ENCODE results near the gene MACROD2.

- TF ChIP-seq CTCF (IDR thresholded peaks at IDR 0.05; ENCODE audit: insufficient read depth, low read length, poor library complexity, severe bottlenecking) (no peak), EZH2phosphoT487 (conservative IDR thresholded peaks at IDR 0.05; ENCODE audit: low read length) (no peak)
Observed at GRCh38 chr20:14046534-14046933, 51.2 kb downstream of the MACROD2 start.
